HUES64 (cell line): ENCODE data around the gene CKS2.

Source experiments
- H3K27ac ChIP-seq: 2 replicates; pipeline ENCODE4 v1.7.0; 2013; ENCODE audit warnings: low read depth, low read length, inconsistent platforms
- H3K27me3 ChIP-seq: 2 replicates; pipeline ENCODE4 v1.6.1; 2013; ENCODE audit warnings: mild to moderate bottlenecking, low read length; ENCODE audit not compliant: insufficient read depth
- H3K36me3 ChIP-seq: 2 replicates; pipeline ENCODE4 v1.6.1; 2013; ENCODE audit warnings: mild to moderate bottlenecking, low read length; ENCODE audit not compliant: insufficient read depth
- H3K4me1 ChIP-seq: 2 replicates; pipeline ENCODE4 v1.6.1; 2013; ENCODE audit warnings: mild to moderate bottlenecking, low read length, moderate library complexity; ENCODE audit not compliant: insufficient read depth
- H3K4me3 ChIP-seq: 2 replicates; pipeline ENCODE4 v1.5.1; 2013; ENCODE audit warnings: mild to moderate bottlenecking, low read length, moderate library complexity
- H3K9ac ChIP-seq: 2 replicates; pipeline ENCODE4 v1.6.1; 2013; ENCODE audit warnings: mild to moderate bottlenecking, low read depth, low read length
- H3K9me3 ChIP-seq: 2 replicates; pipeline ENCODE4 v1.6.1; 2013; ENCODE audit warnings: low read depth, low read length; ENCODE audit not compliant: insufficient read depth
- WGBS: fragments of 150-250, 120-280 bp; methylation state at CpG from one replicate; pipeline ENCODE4 v1.1.7; 2013; ENCODE audit warnings: missing lambda C conversion rate; 5-methylcytosine and 5-hydroxymethylcytosine counted together

CKS2 gene

GRCh38 chr9:89359751-89360261, 48.8 kb downstream of the CKS2 start:
- Histone ChIP-seq H3K9ac (no peak overlapping the region), H3K9me3 (no peaks in the 10 kb centered on the region), H3K4me3 (no peak overlapping the region), H3K36me3 (peaks cover 80% of the 10 kb centered on the region), H3K27me3 (no peaks in the 10 kb centered on the region), H3K4me1 (no peaks in the 10 kb centered on the region), H3K27ac (no peak overlapping the region)
- 98% methylated on average over 7 of the region's 8 CpGs for WGBS

- H3K4me1 ChIP-seq: no peaks in the 10 kb centered on the region
- H3K27me3 ChIP-seq: no peaks in the 10 kb centered on the region
- H3K27ac ChIP-seq: no peak overlapping the region
- WGBS: 92% methylated on average over 3 of the region's 3 CpGs
- no peak overlapping the region for H3K4me3 ChIP-seq
- no peak overlapping the region for H3K9ac ChIP-seq
- H3K9me3 ChIP-seq: no peaks in the 10 kb centered on the region
- peaks cover 73% of the 10 kb centered on the region for H3K36me3 ChIP-seq
Measured at GRCh38 chr9:89360465-89360864, 49.5 kb downstream of the CKS2 start.

- 97% methylated on average over 6 of the region's 6 CpGs for WGBS
- no peak overlapping the region for H3K27ac ChIP-seq
- H3K9me3 ChIP-seq: no peaks in the 10 kb centered on the region
- H3K4me1 ChIP-seq: no peaks in the 10 kb centered on the region
- peaks cover 67% of the 10 kb centered on the region for H3K36me3 ChIP-seq
- H3K27me3 ChIP-seq: no peaks in the 10 kb centered on the region
- no peak overlapping the region for H3K4me3 ChIP-seq
- no peak overlapping the region for H3K9ac ChIP-seq
Measured at GRCh38 chr9:89361031-89361430, 50.0 kb downstream of the CKS2 start.

GRCh38 chr9:89361816-89362646, 51.0 kb downstream of the CKS2 start:
- WGBS: 92% methylated on average over 9 of the region's 9 CpGs
- H3K4me1 ChIP-seq: no peaks in the 10 kb centered on the region
- no peak overlapping the region for H3K4me3 ChIP-seq
- no peaks in the 10 kb centered on the region for H3K27me3 ChIP-seq
- peaks cover 57% of the 10 kb centered on the region for H3K36me3 ChIP-seq
- H3K9me3 ChIP-seq: no peaks in the 10 kb centered on the region
- H3K9ac ChIP-seq: no peak overlapping the region
- H3K27ac ChIP-seq: no peak overlapping the region

- Histone ChIP-seq H3K36me3 (peaks cover 50% of the 10 kb centered on the region), H3K9ac (no peak overlapping the region), H3K4me1 (no peaks in the 10 kb centered on the region), H3K9me3 (no peaks in the 10 kb centered on the region), H3K4me3 (no peak overlapping the region), H3K27me3 (no peaks in the 10 kb centered on the region), H3K27ac (no peak overlapping the region)
- 94% methylated on average over 10 of the region's 10 CpGs for WGBS
Measured at GRCh38 chr9:89362647-89363310, 51.8 kb downstream of the CKS2 start.

- Histone ChIP-seq H3K9ac (no peak overlapping the region), H3K27me3 (no peaks in the 10 kb centered on the region), H3K9me3 (no peaks in the 10 kb centered on the region), H3K4me1 (no peaks in the 10 kb centered on the region), H3K27ac (no peak overlapping the region), H3K4me3 (no peak overlapping the region), H3K36me3 (peaks cover 45% of the 10 kb centered on the region)
- 90% methylated on average over 6 of the region's 6 CpGs for WGBS
Measured at GRCh38 chr9:89363311-89363670, 52.3 kb downstream of the CKS2 start.

- Histone ChIP-seq H3K36me3 (peaks cover 37% of the 10 kb centered on the region), H3K27ac (no peak overlapping the region), H3K27me3 (no peaks in the 10 kb centered on the region), H3K9me3 (no peaks in the 10 kb centered on the region), H3K4me3 (no peak overlapping the region), H3K9ac (no peak overlapping the region), H3K4me1 (no peaks in the 10 kb centered on the region)
- 93% methylated on average over 9 of the region's 9 CpGs for WGBS
Measured at GRCh38 chr9:89363921-89364665, 53.1 kb downstream of the CKS2 start.

- H3K4me1 ChIP-seq: no peaks in the 10 kb centered on the region
- 94% methylated on average over 17 of the region's 17 CpGs for WGBS
- no peak overlapping the region for H3K4me3 ChIP-seq
- H3K9ac ChIP-seq: no peak overlapping the region
- H3K36me3 ChIP-seq: peaks cover 29% of the 10 kb centered on the region
- no peaks in the 10 kb centered on the region for H3K27me3 ChIP-seq
- no peak overlapping the region for H3K27ac ChIP-seq
- H3K9me3 ChIP-seq: no peaks in the 10 kb centered on the region
Measured at GRCh38 chr9:89364666-89365531, 53.9 kb downstream of the CKS2 start.

GRCh38 chr9:89365532-89365912, 54.5 kb downstream of the CKS2 start:
- Histone ChIP-seq H3K9me3 (no peaks in the 10 kb centered on the region), H3K27ac (no peak overlapping the region), H3K4me3 (no peak overlapping the region), H3K36me3 (peaks cover 22% of the 10 kb centered on the region), H3K9ac (no peak overlapping the region), H3K4me1 (no peaks in the 10 kb centered on the region), H3K27me3 (no peaks in the 10 kb centered on the region)
- WGBS: 96% methylated on average over 2 of the region's 2 CpGs
